Measurements from ENCODE around the gene ABHD10.

Gene ABHD10

DNA sequence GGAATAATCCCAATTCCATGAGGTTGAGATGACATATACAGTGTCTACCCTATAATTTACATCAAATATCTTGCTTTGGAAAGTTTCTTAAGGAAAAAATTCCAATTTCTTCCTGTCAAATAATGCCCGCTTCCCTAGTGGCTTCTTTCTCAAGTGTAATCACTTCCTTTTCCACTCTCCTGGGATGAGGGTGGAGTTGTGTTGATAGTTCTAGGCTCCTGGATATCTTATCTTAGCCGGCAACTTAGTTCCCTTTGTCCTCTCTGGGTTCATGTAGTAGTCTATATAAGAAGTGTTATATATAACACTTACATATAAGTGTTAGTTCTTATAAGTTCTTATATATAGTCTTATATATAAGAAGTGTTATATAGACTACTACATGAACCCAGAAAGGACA, 30.8 kb downstream of the ABHD10 start:
- no peak overlapping the region for H2AFZ ChIP-seq (ENCODE audit: insufficient read depth, low read length, poor library complexity)
- H2AK5ac ChIP-seq (ENCODE audit: low read length) = no peak overlapping the region
- no peak overlapping the region for H3K27ac ChIP-seq (ENCODE audit: low read depth, low read length)
- H3K79me1 ChIP-seq (ENCODE audit: low read length) = no peaks in the 10 kb centered on the region
- H3K4me3 ChIP-seq (ENCODE audit: low read depth, low read length) = no peak overlapping the region
- no peak overlapping the region for H2BK120ac ChIP-seq (ENCODE audit: insufficient read depth, low read length, poor library complexity)
- H3K9ac ChIP-seq (ENCODE audit: low read length) = no peak overlapping the region
- peaks cover 0 to 1% of the 10 kb centered on the region in 2 experiments for H3K4me1 ChIP-seq (ENCODE audit: control insufficient read depth in 1 of 2, insufficient read depth in 2 of 2, low read length in 2 of 2)
- H4K8ac ChIP-seq (ENCODE audit: low read depth, low read length) = no peak overlapping the region
- H4K91ac ChIP-seq (ENCODE audit: low read depth, low read length) = no peak overlapping the region
- H3K79me2 ChIP-seq (ENCODE audit: control insufficient read depth, insufficient read depth, low read length, poor library complexity) = no peaks in the 10 kb centered on the region
- no peak overlapping the region for H3K18ac ChIP-seq (ENCODE audit: low read length)
- no peak overlapping the region for H4K12ac ChIP-seq (ENCODE audit: low read depth, low read length)
- H3K9me3 ChIP-seq (ENCODE audit: insufficient read depth, low read depth, low read length) = no peaks in the 10 kb centered on the region
- H3K14ac ChIP-seq (ENCODE audit: low read length) = no peak overlapping the region
- H3K36me3 ChIP-seq (ENCODE audit: control insufficient read depth in 1 of 2, insufficient read depth in 2 of 2, low read length in 2 of 2) = no peaks in the 10 kb centered on the region
- H2BK5ac ChIP-seq (ENCODE audit: low read depth, low read length, poor library complexity) = no peak overlapping the region
- no peaks in the 10 kb centered on the region for H3K27me3 ChIP-seq (ENCODE audit: insufficient read depth, low read length)
- no peak overlapping the region for H2BK12ac ChIP-seq (ENCODE audit: low read length)
- H3K23ac ChIP-seq (ENCODE audit: low read length) = no peak overlapping the region
- no peak overlapping the region for H3K4ac ChIP-seq (ENCODE audit: low read depth, low read length)
- WGBS (ENCODE audit: extremely low coverage, insufficient coverage, insufficient read length) = no CpG with 5 or more reads among the region's 2 CpGs
- no peak for DNase-seq
- H3K4me2 ChIP-seq (ENCODE audit: low read length) = no peak overlapping the region

- Histone ChIP-seq H3K9me3 (ENCODE audit: insufficient read depth, low read depth, low read length) (no peaks in the 10 kb centered on the region), H3K14ac (ENCODE audit: low read length) (no peak overlapping the region), H3K4me3 (ENCODE audit: low read depth, low read length) (no peak overlapping the region), H2BK12ac (ENCODE audit: low read length) (no peak overlapping the region), H2BK5ac (ENCODE audit: low read depth, low read length, poor library complexity) (no peak overlapping the region), H3K79me2 (ENCODE audit: control insufficient read depth, insufficient read depth, low read length, poor library complexity) (no peaks in the 10 kb centered on the region), H2BK120ac (ENCODE audit: insufficient read depth, low read length, poor library complexity) (no peak overlapping the region), H4K8ac (ENCODE audit: low read depth, low read length) (no peak overlapping the region), H4K12ac (ENCODE audit: low read depth, low read length) (no peak overlapping the region), H3K36me3 (ENCODE audit: control insufficient read depth in 1 of 2, insufficient read depth in 2 of 2, low read length in 2 of 2) (no peaks in the 10 kb centered on the region), H2AFZ (ENCODE audit: insufficient read depth, low read length, poor library complexity) (no peak overlapping the region), H3K4me1 (ENCODE audit: control insufficient read depth in 1 of 2, insufficient read depth in 2 of 2, low read length in 2 of 2) (no peaks in the 10 kb centered on the region), H3K18ac (ENCODE audit: low read length) (no peak overlapping the region), H3K79me1 (ENCODE audit: low read length) (no peaks in the 10 kb centered on the region), H3K9ac (ENCODE audit: low read length) (no peak overlapping the region), H3K4me2 (ENCODE audit: low read length) (no peak overlapping the region), H3K27ac (ENCODE audit: low read depth, low read length) (no peak overlapping the region), H3K4ac (ENCODE audit: low read depth, low read length) (no peak overlapping the region), H2AK5ac (ENCODE audit: low read length) (no peak overlapping the region), H3K23ac (ENCODE audit: low read length) (no peak overlapping the region), H3K27me3 (ENCODE audit: insufficient read depth, low read length) (no peaks in the 10 kb centered on the region), H4K91ac (ENCODE audit: low read depth, low read length) (no peak overlapping the region)
- no peak for DNase-seq
- no CpG with 5 or more reads among the region's 3 CpGs for WGBS (ENCODE audit: extremely low coverage, insufficient coverage, insufficient read length)
Measured at GRCh38 chr3:112010636-112011035, 31.8 kb downstream of the ABHD10 start.

GRCh38 chr3:112011376-112011940, 32.6 kb downstream of the ABHD10 start:
- Histone ChIP-seq H3K18ac (ENCODE audit: low read length) (no peak overlapping the region), H3K14ac (ENCODE audit: low read length) (no peak overlapping the region), H3K9ac (ENCODE audit: low read length) (no peak overlapping the region), H2BK12ac (ENCODE audit: low read length) (no peak overlapping the region), H2BK5ac (ENCODE audit: low read depth, low read length, poor library complexity) (no peak overlapping the region), H3K79me2 (ENCODE audit: control insufficient read depth, insufficient read depth, low read length, poor library complexity) (no peaks in the 10 kb centered on the region), H4K91ac (ENCODE audit: low read depth, low read length) (no peak overlapping the region), H3K79me1 (ENCODE audit: low read length) (no peaks in the 10 kb centered on the region), H3K9me3 (ENCODE audit: insufficient read depth, low read depth, low read length) (no peaks in the 10 kb centered on the region), H2BK120ac (ENCODE audit: insufficient read depth, low read length, poor library complexity) (no peak overlapping the region), H3K36me3 (ENCODE audit: control insufficient read depth in 1 of 2, insufficient read depth in 2 of 2, low read length in 2 of 2) (no peaks in the 10 kb centered on the region), H3K23ac (ENCODE audit: low read length) (no peak overlapping the region), H4K8ac (ENCODE audit: low read depth, low read length) (no peak overlapping the region), H3K4ac (ENCODE audit: low read depth, low read length) (no peak overlapping the region), H4K12ac (ENCODE audit: low read depth, low read length) (no peak overlapping the region), H3K4me3 (ENCODE audit: low read depth, low read length) (peak overlapping the region; percentile 18), H2AFZ (ENCODE audit: insufficient read depth, low read length, poor library complexity) (no peak overlapping the region), H3K4me1 (ENCODE audit: control insufficient read depth in 1 of 2, insufficient read depth in 2 of 2, low read length in 2 of 2) (no peaks in the 10 kb centered on the region), H3K27me3 (ENCODE audit: insufficient read depth, low read length) (no peaks in the 10 kb centered on the region), H2AK5ac (ENCODE audit: low read length) (no peak overlapping the region), H3K27ac (ENCODE audit: low read depth, low read length) (no peak overlapping the region), H3K4me2 (ENCODE audit: low read length) (no peak overlapping the region)
- WGBS (ENCODE audit: extremely low coverage, insufficient coverage, insufficient read length) = no CpG with 5 or more reads among the region's 6 CpGs
- DNase-seq = no peak

GRCh38 chr3:112012205-112012992, 33.6 kb downstream of the ABHD10 start:
- Histone ChIP-seq H2BK120ac (ENCODE audit: insufficient read depth, low read length, poor library complexity) (no peak overlapping the region), H4K12ac (ENCODE audit: low read depth, low read length) (no peak overlapping the region), H4K91ac (ENCODE audit: low read depth, low read length) (no peak overlapping the region), H3K18ac (ENCODE audit: low read length) (no peak overlapping the region), H3K27ac (ENCODE audit: low read depth, low read length) (no peak overlapping the region), H3K4me2 (ENCODE audit: low read length) (no peak overlapping the region), H3K27me3 (ENCODE audit: insufficient read depth, low read length) (no peaks in the 10 kb centered on the region), H3K9me3 (ENCODE audit: insufficient read depth, low read depth, low read length) (no peaks in the 10 kb centered on the region), H2BK5ac (ENCODE audit: low read depth, low read length, poor library complexity) (no peak overlapping the region), H3K36me3 (ENCODE audit: control insufficient read depth in 1 of 2, insufficient read depth in 2 of 2, low read length in 2 of 2) (no peaks in the 10 kb centered on the region), H2AFZ (ENCODE audit: insufficient read depth, low read length, poor library complexity) (no peak overlapping the region), H3K4ac (ENCODE audit: low read depth, low read length) (no peak overlapping the region), H3K79me1 (ENCODE audit: low read length) (no peaks in the 10 kb centered on the region), H2AK5ac (ENCODE audit: low read length) (no peak overlapping the region), H3K4me3 (ENCODE audit: low read depth, low read length) (no peak overlapping the region), H3K14ac (ENCODE audit: low read length) (no peak overlapping the region), H3K4me1 (ENCODE audit: control insufficient read depth in 1 of 2, insufficient read depth in 2 of 2, low read length in 2 of 2) (no peaks in the 10 kb centered on the region), H2BK12ac (ENCODE audit: low read length) (no peak overlapping the region), H3K9ac (ENCODE audit: low read length) (no peak overlapping the region), H4K8ac (ENCODE audit: low read depth, low read length) (no peak overlapping the region), H3K79me2 (ENCODE audit: control insufficient read depth, insufficient read depth, low read length, poor library complexity) (no peaks in the 10 kb centered on the region), H3K23ac (ENCODE audit: low read length) (no peak overlapping the region)
- no CpG with 5 or more reads among the region's 6 CpGs for WGBS (ENCODE audit: extremely low coverage, insufficient coverage, insufficient read length)
- no peak for DNase-seq

Measured in trophoblast cell (in vitro differentiated cells and primary cell).